DND-41 (cell line): ENCODE data around the gene ASPG.

Source experiments
- ATAC-seq: fragments of 200-7000 bp; cut with Tn5 transposase; 3 replicates; pipeline ENCODE4 v1.9.1; 2021; ENCODE audit warnings: low read depth; ENCODE audit not compliant: insufficient read depth
- DNase-seq: peaks from one replicate; pipeline ENCODE4 v3.0.0-alpha.2; 2020
- H2AFZ ChIP-seq: 2 replicates; pipeline ENCODE4 v1.6.0; 2012; ENCODE audit warnings: low read depth, low read length
- H3K27ac ChIP-seq: 2 replicates; pipeline ENCODE4 v1.5.1; 2012; ENCODE audit warnings: low read length, inconsistent platforms
- H3K27me3 ChIP-seq: fragments of 200-600 bp; sonication (generic); 2 replicates; pipeline ENCODE4 v1.6.0; 2012; ENCODE audit warnings: low read length, mild to moderate bottlenecking, inconsistent platforms; ENCODE audit not compliant: insufficient read depth, poor library complexity
- H3K36me3 ChIP-seq: 2 replicates; pipeline ENCODE4 v1.5.1; 2012; ENCODE audit warnings: low read length, inconsistent platforms; ENCODE audit not compliant: insufficient read depth
- H3K4me1 ChIP-seq: 2 replicates; pipeline ENCODE4 v1.5.1; 2012; ENCODE audit warnings: mild to moderate bottlenecking, low read length; ENCODE audit not compliant: insufficient read depth
- H3K4me2 ChIP-seq: 2 replicates; pipeline ENCODE4 v1.6.0; 2012; ENCODE audit warnings: mild to moderate bottlenecking, moderate library complexity, low read length, inconsistent platforms; ENCODE audit not compliant: insufficient read depth
- H3K4me3 ChIP-seq, 2 experiments: fragments of 200-600 bp in 1 of 2; shearing (Covaris generic) in 1 of 2; 2 replicates each; pipeline ENCODE4 v1.5.1; 2012 to 2016; ENCODE audit warnings: inconsistent platforms in 2 of 2, low read length in 2 of 2, mild to moderate bottlenecking in 2 of 2, low read depth in 1 of 2, moderate library complexity in 1 of 2
- H3K79me2 ChIP-seq: 2 replicates; pipeline ENCODE4 v1.6.0; 2012; ENCODE audit warnings: low read length, inconsistent platforms; ENCODE audit not compliant: insufficient read depth
- H3K9ac ChIP-seq: 2 replicates; pipeline ENCODE4 v1.6.0; 2012; ENCODE audit warnings: low read depth, mild to moderate bottlenecking, inconsistent platforms, low read length, moderate library complexity
- H3K9me3 ChIP-seq: 2 replicates; pipeline ENCODE4 v1.5.1; 2012; ENCODE audit warnings: low read length, moderate library complexity, mild to moderate bottlenecking, inconsistent platforms; ENCODE audit not compliant: insufficient read depth, severe bottlenecking
- H4K20me1 ChIP-seq: 2 replicates; pipeline ENCODE4 v1.6.0; 2012; ENCODE audit warnings: low read length; ENCODE audit not compliant: insufficient read depth
- CTCF ChIP-seq: IDR thresholded peaks from 2 replicates; pipeline ENCODE4 v1.5.1; 2012; ENCODE audit warnings: borderline replicate concordance, low read length, moderate library complexity, mild to moderate bottlenecking; ENCODE audit not compliant: poor library complexity, severe bottlenecking; ENCODE audit errors: extremely low read depth
- EZH2 ChIP-seq: IDR thresholded peaks from 3 replicates; pipeline ENCODE4 v1.6.1; 2012; ENCODE audit warnings: borderline replicate concordance, low read depth, mild to moderate bottlenecking, moderate library complexity, low read length, inconsistent platforms; ENCODE audit not compliant: severe bottlenecking

Gene ASPG

GRCh38 chr14:104100171-104101085 is 14.9 kb downstream of the ASPG start:
- Histone ChIP-seq H2AFZ (no peak overlapping the region), H3K27me3 (no peaks in the 10 kb centered on the region), H3K9me3 (no peaks in the 10 kb centered on the region), H3K36me3 (no peaks in the 10 kb centered on the region), H3K9ac (no peak overlapping the region), H4K20me1 (0 out of 2 replicates have a peak, but pooled peaks cover 2% of the 10 kb centered on the region), H3K4me1 (no peaks in the 10 kb centered on the region), H3K27ac (no peak overlapping the region), H3K79me2 (no peaks in the 10 kb centered on the region), H3K4me3 (no peak overlapping the region), H3K4me2 (no peak overlapping the region)
- DNase-seq (no peak), ATAC-seq (no peak)
- TF ChIP-seq EZH2, result no peak
- TF ChIP-seq CTCF, result no peak

- H3K27me3 ChIP-seq, result no peaks in the 10 kb centered on the region
- 0 out of 2 replicates have a peak, but pooled peaks cover 2% of the 10 kb centered on the region for H4K20me1 ChIP-seq
- H3K27ac ChIP-seq, result no peak overlapping the region
- no peak overlapping the region for H3K4me3 ChIP-seq
- H3K9ac ChIP-seq, result no peak overlapping the region
- no peaks in the 10 kb centered on the region for H3K9me3 ChIP-seq
- H3K79me2 ChIP-seq, result no peaks in the 10 kb centered on the region
- no peak overlapping the region for H2AFZ ChIP-seq
- no peak overlapping the region for H3K4me2 ChIP-seq
- no peak for ATAC-seq
- TF ChIP-seq CTCF (no peak), EZH2 (no peak)
- H3K36me3 ChIP-seq, result no peaks in the 10 kb centered on the region
- H3K4me1 ChIP-seq, result no peaks in the 10 kb centered on the region
- DNase-seq, result no peak
Observed at GRCh38 chr14:104101086-104101621, 15.7 kb downstream of the ASPG start.

- H3K27ac ChIP-seq, result no peak overlapping the region
- H3K4me1 ChIP-seq, result no peaks in the 10 kb centered on the region
- H3K79me2 ChIP-seq, result no peaks in the 10 kb centered on the region
- no peak for TF ChIP-seq CTCF
- TF ChIP-seq EZH2, result no peak
- H3K9me3 ChIP-seq, result no peaks in the 10 kb centered on the region
- H4K20me1 ChIP-seq, result peaks cover 4% of the 10 kb centered on the region; the same call in 1 of the 2 replicates
- H2AFZ ChIP-seq, result no peak overlapping the region
- ATAC-seq, result no peak
- H3K36me3 ChIP-seq, result no peaks in the 10 kb centered on the region
- no peaks in the 10 kb centered on the region for H3K27me3 ChIP-seq
- H3K4me3 ChIP-seq, result no peak overlapping the region
- H3K4me2 ChIP-seq, result no peak overlapping the region
- no peak overlapping the region for H3K9ac ChIP-seq
- no peak for DNase-seq
Observed at GRCh38 chr14:104101651-104102281, 16.3 kb downstream of the ASPG start.
